Uterus (tissue), 2 donors: ENCODE measurements around the gene FGD2.

Source experiments
- CTCF ChIP-seq, 4 experiments: fragments of 200-600 bp in 2 of 4; fragments of 450-650 bp in 2 of 4; sonication (generic) in 2 of 4; IDR thresholded peaks; one replicate each; pipeline ENCODE4 v1.5.1; 2016 to 2019; ENCODE audit warnings: antibody characterized with exemption in 4 of 4, mild to moderate bottlenecking in 2 of 4, moderate library complexity in 1 of 4
- POLR2A ChIP-seq, 2 donors: fragments of 450-650 bp; IDR thresholded peaks; one replicate each; pipeline ENCODE4 v1.6.1; 2016; ENCODE audit warnings: antibody characterized with exemption in 2 of 2, mild to moderate bottlenecking in 1 of 2, moderate library complexity in 1 of 2

GRCh38 chr6:37038292-37039198, 33.1 kb downstream of the FGD2 start:
- TF ChIP-seq POLR2A (IDR thresholded peaks at IDR 0.05) (no peak), CTCF (IDR thresholded peaks at IDR 0.05) (no peak)
